DOHH2 (cell line): ENCODE data around the gene RUNX1.

Source experiments
- H3F3A ChIP-seq: fragments of 200-600 bp; sonication (generic), shearing (Covaris generic); 2 replicates; pipeline ENCODE4 v1.6.0; 2016; ENCODE audit warnings: antibody characterized with exemption, mild to moderate bottlenecking; ENCODE audit not compliant: control insufficient read depth, insufficient read depth
- H3K27ac ChIP-seq: fragments of 200-600 bp; sonication (generic); 2 replicates; pipeline ENCODE4 v1.5.1; 2014; ENCODE audit warnings: low read depth, mild to moderate bottlenecking, low read length, moderate library complexity
- H3K27me3 ChIP-seq: fragments of 200-600 bp; sonication (generic); 2 replicates; pipeline ENCODE4 v1.6.1; 2014; ENCODE audit warnings: mild to moderate bottlenecking, low read length, mixed read lengths; ENCODE audit not compliant: control insufficient read depth
- H3K36me3 ChIP-seq: fragments of 200-600 bp; sonication (generic); 2 replicates; pipeline ENCODE4 v1.6.1; 2014; ENCODE audit warnings: mild to moderate bottlenecking, low read length, moderate library complexity, mixed read lengths; ENCODE audit not compliant: control insufficient read depth
- H3K4me1 ChIP-seq: fragments of 200-600 bp; sonication (generic); 2 replicates; pipeline ENCODE4 v1.6.1; 2014; ENCODE audit warnings: mild to moderate bottlenecking, low read length, mixed read lengths; ENCODE audit not compliant: control insufficient read depth
- H3K4me2 ChIP-seq: fragments of 200-600 bp; sonication (generic); 2 replicates; pipeline ENCODE4 v1.6.0; 2014; ENCODE audit warnings: mild to moderate bottlenecking, low read length, moderate library complexity
- H3K4me3 ChIP-seq: fragments of 200-600 bp; sonication (generic); 2 replicates; pipeline ENCODE4 v1.5.1; 2014; ENCODE audit warnings: mild to moderate bottlenecking, low read length, mixed read lengths
- H3K79me2 ChIP-seq: fragments of 200-600 bp; sonication (generic); 2 replicates; pipeline ENCODE4 v1.6.1; 2014; ENCODE audit warnings: mild to moderate bottlenecking, low read length, mixed read lengths; ENCODE audit not compliant: control insufficient read depth
- H3K9me2 ChIP-seq: fragments of 200-600 bp; sonication (generic); replicated peaks from 2 replicates; pipeline ENCODE4 v1.6.1; 2014; ENCODE audit warnings: mild to moderate bottlenecking, low read length, mixed read lengths; ENCODE audit not compliant: control insufficient read depth
- H3K9me3 ChIP-seq: fragments of 200-600 bp; sonication (generic); 2 replicates; pipeline ENCODE4 v1.6.1; 2014; ENCODE audit warnings: antibody characterized with exemption, low read length, mixed read lengths; ENCODE audit not compliant: control insufficient read depth, insufficient read depth
- H4K20me1 ChIP-seq: fragments of 200-600 bp; sonication (generic); 2 replicates; pipeline ENCODE4 v1.6.0; 2014; ENCODE audit warnings: low read depth, mild to moderate bottlenecking, antibody characterized with exemption, low read length, moderate library complexity; ENCODE audit not compliant: control insufficient read depth, insufficient read depth
- CTCF ChIP-seq: fragments of 200-600 bp; sonication (generic); IDR thresholded peaks from one replicate; pipeline ENCODE4 v1.5.1; 2014; ENCODE audit warnings: antibody characterized with exemption, mild to moderate bottlenecking, low read depth, low read length; ENCODE audit not compliant: poor library complexity, severe bottlenecking
- EZH2phosphoT487 ChIP-seq: fragments of 200-600 bp; sonication (generic); IDR thresholded peaks from 2 replicates; pipeline ENCODE4 v1.6.1; 2017; ENCODE audit warnings: borderline replicate concordance, mild to moderate bottlenecking, antibody characterized with exemption, low read length, moderate library complexity, mixed read lengths

The RUNX1 gene

GRCh38 chr21:35048706-35049617, at the start of gene RUNX1:
TSS of gene RUNX1 (minus strand) at chr21:35049302.
- Histone ChIP-seq H3F3A (peaks cover 23% of the 10 kb centered on the region), H3K9me3 (no peaks in the 10 kb centered on the region), H3K27me3 (no peaks in the 10 kb centered on the region), H3K9me2 (no peaks in the 10 kb centered on the region), H4K20me1 (0 out of 2 replicates have a peak, but pooled peaks cover 3% of the 10 kb centered on the region), H3K4me2 (peak within 1 kb of the TSS; percentile 95), H3K4me3 (peak within 1 kb of the TSS; percentile 90), H3K27ac (peak within 1 kb of the TSS; percentile 91), H3K79me2 (peaks cover 55% of the 10 kb centered on the region), H3K36me3 (peaks cover 43% of the 10 kb centered on the region), H3K4me1 (peaks cover 56% of the 10 kb centered on the region)
- TF ChIP-seq CTCF (peak; percentile 12), EZH2phosphoT487 (no peak)

- Histone ChIP-seq H3K9me3 (no peaks in the 10 kb centered on the region), H3K4me1 (peaks cover 5% of the 10 kb centered on the region), H3K4me2 (no peak overlapping the region), H3K27ac (no peak overlapping the region), H4K20me1 (no peaks in the 10 kb centered on the region), H3K79me2 (no peaks in the 10 kb centered on the region), H3K4me3 (no peak overlapping the region), H3K36me3 (no peaks in the 10 kb centered on the region), H3K9me2 (no peaks in the 10 kb centered on the region), H3F3A (no peaks in the 10 kb centered on the region), H3K27me3 (no peaks in the 10 kb centered on the region)
- TF ChIP-seq EZH2phosphoT487 (no peak), CTCF (no peak)
Measured at GRCh38 chr21:35097525-35097924, 48.4 kb upstream of the RUNX1 start.

GRCh38 chr21:35096959-35097358, 47.9 kb upstream of the RUNX1 start:
- no peak for TF ChIP-seq CTCF
- no peak for TF ChIP-seq EZH2phosphoT487
- Histone ChIP-seq H3K79me2 (no peaks in the 10 kb centered on the region), H4K20me1 (no peaks in the 10 kb centered on the region), H3K4me2 (no peak overlapping the region), H3K4me3 (no peak overlapping the region), H3K27me3 (no peaks in the 10 kb centered on the region), H3K9me3 (no peaks in the 10 kb centered on the region), H3K4me1 (no peaks in the 10 kb centered on the region; the same call in 1 of the 2 replicates), H3K9me2 (no peaks in the 10 kb centered on the region), H3K27ac (no peak overlapping the region), H3F3A (no peaks in the 10 kb centered on the region), H3K36me3 (no peaks in the 10 kb centered on the region)
